ENCODE measurements around the gene PLEKHG5.
A peak's percentile ranks its signal among the peaks of the same experiment; 100 is the strongest.
"Not testable (repeated sequence)": the region's sequence is repeated elsewhere in the genome, so short reads cannot be mapped to it uniquely, and the experiment has no call there.

Gene PLEKHG5

DNA sequence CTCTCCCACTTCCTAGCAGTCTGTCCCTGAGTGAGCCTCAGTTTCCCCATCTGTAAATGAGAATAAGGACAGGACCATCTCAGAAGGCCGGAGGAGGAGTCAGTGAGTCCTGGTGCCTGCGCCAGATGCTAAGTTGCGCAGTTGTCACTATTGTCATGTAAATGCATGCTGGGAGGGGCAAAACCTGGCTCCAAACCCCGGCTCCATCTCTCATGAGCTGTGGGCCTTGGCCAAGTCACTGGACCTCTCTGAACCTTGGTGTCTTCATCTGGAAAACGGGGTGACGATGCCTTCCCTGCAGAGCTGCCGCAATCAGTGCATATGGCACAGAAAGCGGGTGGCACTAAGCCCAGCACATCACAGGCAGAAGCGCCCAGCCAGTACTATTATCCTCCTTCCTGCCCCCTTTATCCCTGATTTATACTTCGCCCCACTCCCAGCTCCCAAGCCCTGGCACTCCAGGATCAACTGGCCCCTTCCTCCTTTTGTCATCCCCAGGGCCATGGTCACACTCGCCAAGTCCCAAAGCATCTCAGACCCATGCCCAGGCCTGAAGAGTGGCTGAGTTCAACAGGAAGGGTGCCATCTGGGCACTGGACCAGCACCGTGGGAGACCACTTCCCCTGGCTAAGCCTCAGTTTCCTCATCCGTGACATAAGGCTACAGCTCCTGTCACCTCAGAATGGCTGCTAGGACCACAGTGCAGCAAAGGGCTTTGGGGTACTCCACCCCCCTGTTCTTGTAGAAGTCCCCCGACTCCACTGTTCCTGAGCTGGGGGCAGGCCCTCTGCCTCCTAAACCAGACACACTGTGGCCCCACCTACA, 4.3 kb upstream of the PLEKHG5 start:
- no peak for DNase-seq (ENCODE audit: low spot score)

DNA sequence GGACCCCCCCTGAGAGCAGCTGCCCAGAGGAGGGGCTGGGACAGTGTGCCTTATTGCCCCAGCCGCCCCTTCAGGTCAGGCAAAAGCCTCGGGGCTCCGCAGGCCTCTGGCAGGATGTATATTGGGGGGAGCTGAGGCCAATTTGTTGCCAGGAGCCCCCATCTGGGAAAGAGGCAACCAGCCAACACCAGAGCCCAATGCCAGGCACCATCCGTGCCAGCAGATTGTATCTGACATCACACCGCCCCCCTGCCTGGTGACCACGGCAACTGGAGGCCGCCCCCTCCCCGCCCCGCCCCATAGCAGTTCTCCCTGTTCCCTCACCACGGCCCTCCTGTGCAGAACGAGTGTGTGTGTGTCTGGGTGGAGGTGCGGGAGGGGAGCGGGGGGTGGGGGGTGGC, 3.6 kb upstream of the PLEKHG5 start:
- DNase-seq (ENCODE audit: low spot score): no peak

DNA sequence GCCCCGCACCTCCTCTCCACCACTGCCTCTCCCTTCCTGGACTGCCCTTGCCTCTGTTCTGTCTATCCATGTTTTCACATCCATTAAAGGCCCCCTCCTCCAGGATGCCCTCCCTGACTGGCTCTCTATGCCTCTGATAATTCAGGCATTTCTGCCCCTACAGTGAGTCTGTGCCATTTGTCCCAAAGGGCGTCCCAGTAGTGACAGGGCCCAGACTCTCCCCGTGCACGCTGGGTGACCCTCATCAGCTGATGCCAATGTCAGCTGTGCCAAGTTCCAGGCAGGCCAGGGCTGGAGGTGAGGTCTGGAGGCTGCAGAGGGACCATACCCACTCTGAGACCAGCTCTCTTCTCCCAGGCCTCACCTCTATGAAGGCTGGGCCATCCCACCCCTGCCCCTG, 3.2 kb upstream of the PLEKHG5 start:
- no peak for DNase-seq (ENCODE audit: low spot score)

DNA sequence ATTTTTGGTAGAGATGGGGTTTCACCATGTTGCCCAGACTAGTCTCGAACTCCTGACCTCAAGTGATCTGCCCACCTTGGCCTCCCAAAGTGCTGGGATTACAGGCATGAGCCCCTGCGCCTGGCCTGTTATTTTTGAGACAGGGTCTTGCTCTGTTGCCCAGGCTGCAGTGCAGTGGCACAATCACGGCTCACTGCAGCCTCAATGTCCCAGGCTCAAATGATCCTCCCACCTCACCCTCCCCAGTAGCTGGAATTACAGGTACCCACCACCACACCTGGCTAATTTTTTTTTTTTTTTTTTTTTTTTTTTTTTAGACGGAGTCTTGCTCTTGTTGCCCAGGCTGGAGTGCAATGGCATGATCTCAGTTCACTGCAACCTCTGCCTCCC, 2.4 kb upstream of the PLEKHG5 start:
- DNase-seq (ENCODE audit: low spot score): not testable (repeated sequence)

DNA sequence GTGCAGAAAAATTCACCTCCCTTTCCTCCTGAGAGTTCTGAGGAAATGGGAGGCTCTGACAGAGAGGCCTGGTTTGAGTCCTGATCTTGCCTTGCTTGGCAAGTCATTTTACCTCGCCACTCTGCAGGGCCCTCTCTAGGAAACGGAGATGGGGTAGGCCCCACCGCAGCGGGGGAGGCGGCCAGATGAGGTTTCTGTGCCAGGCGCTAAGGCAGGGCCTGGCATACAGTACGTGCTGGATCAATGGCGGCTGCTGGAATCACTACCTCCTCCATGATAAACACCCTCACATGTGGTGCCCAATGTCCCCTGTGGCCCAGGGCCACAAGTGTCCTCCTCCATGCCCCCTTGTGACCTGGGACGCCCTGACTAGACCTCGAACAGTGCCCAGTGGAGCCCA, 499 bp upstream of the PLEKHG5 start:
- no peak for DNase-seq (ENCODE audit: low spot score)

DNA sequence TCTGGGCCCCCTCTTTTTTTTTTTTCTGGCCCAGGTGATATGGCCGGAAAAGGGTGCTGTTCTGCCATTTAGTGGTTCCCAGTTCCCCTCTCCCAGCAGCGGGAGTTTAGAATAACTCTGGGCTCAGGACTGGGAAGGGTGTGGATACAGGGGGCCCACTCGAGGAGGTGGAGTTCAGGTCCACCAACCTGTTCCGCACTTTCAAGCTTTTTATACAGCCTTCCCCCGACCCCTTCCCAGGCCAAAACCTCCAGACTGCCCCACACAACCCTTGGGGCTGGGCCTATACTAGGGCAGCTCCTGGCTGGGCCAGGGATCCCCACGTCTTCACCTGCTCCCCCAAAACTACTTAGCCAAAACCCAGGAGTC, 402 bp downstream of the PLEKHG5 start:
- no peak for DNase-seq (ENCODE audit: low spot score)

DNA sequence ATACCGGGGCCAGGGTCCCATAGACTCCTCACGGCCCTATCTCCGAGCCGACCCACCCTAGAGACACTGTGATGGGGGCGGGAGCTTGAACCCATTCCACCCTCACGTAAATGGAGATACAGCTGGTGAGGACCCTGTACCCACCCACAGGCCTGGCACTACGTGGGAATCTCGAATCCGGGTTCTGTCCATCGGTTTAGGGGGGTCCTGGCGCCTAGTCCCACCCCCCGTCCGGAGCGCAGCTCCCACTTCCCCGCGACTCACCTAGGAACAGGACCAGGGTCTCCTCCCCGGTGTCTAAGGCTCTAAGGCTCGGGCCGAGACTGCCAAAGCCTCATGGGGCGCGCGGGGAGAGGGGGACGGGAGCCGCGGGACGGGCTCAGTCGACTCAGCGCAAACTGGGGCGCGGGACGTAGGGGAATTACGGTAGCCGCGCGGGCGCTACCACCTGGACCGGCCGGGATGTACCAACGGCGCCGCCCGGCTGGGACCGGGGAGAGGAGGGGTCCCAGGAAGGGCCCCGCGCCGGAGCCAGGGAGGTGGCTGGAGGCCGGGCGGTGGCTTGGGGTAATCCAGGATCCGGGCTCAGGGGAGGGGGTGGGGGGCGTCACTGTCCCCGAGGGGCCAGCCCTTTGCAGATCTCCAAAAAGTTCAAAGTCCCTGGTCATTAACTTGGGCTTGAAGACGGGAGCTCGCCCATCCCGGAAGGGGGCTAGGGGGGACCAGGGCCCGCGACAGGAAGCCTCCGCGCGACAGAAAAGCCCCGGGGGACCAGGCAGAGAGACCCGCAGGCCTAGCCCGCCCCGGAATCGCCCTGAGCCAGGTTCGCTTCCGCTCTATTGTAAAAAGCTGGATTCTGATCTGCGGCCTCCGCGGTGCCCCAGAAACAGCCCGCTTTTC, 1.0 kb downstream of the PLEKHG5 start:
- no peak for DNase-seq (ENCODE audit: low spot score)

DNA sequence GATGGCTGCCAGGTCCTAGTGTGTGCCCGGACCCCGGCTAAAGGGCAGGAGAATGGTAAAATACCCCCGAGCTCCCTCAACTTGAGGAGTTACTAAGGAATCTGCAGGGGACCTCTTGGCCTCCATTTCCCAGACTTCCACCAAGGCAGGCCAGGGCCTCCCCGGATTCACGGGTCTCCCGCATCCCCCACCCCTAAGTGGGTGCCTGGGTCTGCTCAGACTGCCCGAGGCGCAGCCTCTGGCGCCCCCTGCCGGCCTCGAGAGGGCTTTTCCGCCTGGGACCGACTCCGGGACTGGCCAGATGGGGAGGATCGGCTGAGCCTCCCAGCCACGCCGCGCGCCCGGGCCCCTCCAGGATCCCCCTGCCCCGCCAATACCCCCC, 1.7 kb downstream of the PLEKHG5 start:
- no peak for DNase-seq (ENCODE audit: low spot score)

DNA sequence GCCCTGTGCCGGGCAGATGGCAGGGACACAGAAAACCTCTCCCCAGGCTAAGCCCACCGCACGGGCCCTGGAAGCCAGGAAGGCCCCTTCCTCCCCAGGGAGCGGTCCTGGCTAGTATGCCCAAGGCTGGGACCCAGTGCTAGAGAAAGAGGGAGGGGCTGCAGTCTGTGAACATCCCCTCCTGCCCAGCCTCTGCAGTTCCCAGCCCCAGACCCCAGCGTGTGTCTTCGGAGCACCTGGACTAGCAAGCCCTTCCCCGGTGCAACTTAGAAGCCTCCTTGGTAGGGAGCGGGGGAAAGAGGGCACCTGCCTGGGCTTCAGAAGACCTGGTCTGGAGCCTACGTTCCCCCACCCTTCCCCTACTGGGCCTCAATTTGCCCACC, 2.1 kb downstream of the PLEKHG5 start:
- DNase-seq (ENCODE audit: low spot score): no peak

DNA sequence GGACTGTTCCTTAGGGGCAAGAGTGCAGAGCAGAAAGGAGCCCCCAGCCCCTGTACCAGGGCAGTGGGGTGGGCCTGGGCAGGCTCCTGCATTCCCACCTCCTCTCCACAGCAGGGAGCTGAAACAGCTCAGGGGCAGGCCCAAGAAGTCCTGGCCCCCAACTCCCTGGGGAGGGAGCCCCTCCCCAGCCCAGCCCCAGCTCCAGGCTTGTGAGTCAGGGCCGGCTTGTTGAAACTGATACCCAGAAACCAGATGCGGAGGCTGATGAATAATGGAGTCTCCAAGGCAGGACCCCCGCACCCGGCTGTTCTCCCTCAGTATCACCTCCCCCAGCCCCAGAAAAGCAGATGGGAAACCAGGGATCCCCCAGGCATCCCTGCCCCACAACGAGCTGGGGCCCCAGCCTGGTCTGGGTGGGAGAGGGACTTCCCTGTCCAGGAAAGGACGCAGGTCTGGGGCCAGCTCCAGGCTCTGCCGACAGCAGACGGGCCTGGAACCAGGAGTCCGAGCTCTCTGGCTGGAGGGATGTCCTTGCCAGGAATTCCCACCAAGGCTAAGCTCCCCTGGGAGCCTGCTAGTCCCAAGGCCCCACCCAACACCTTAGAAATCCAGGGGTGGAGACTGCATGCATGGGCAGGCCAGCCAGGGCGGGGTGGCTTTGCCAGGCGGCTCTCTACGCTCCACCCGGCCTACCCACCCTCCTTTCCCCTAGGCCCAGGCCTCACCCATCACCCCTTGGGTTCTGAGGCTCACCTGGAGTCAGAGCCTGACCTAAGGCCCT, 2.7 kb downstream of the PLEKHG5 start:
- no peak for DNase-seq (ENCODE audit: low spot score)

DNA sequence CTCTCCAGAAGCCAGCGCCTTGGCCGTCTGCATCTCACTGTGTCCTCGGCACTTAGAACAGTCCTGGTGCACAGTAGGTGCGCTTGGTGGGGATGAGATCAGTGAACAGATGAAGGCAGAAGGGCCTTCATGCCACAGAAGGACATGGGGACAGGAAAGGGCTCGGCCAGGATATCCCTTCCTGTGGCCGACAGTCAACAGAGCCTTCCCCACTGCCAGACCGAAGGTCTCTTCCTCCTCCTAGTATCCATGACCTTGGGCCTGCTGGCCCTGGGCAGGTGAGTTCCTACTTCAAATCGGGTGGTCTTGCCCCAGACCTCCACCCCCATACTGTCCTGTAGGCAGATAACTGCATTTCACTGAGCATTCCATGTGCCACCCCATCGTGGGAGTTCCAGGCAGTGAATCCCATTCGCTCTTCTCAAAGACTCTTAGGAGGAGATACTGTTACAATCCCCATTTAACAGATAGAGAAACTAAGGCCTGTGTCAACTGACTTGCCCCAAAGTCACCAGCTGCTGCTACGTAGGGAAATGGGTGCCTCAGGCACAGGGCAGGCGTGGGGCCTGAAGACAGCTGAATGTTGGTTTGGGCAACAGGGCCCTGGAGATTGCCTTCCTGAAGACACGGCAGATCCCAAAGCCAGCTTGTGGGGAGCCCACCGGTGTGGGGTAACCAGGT, 3.5 kb downstream of the PLEKHG5 start:
- no peak for DNase-seq (ENCODE audit: low spot score)

DNA sequence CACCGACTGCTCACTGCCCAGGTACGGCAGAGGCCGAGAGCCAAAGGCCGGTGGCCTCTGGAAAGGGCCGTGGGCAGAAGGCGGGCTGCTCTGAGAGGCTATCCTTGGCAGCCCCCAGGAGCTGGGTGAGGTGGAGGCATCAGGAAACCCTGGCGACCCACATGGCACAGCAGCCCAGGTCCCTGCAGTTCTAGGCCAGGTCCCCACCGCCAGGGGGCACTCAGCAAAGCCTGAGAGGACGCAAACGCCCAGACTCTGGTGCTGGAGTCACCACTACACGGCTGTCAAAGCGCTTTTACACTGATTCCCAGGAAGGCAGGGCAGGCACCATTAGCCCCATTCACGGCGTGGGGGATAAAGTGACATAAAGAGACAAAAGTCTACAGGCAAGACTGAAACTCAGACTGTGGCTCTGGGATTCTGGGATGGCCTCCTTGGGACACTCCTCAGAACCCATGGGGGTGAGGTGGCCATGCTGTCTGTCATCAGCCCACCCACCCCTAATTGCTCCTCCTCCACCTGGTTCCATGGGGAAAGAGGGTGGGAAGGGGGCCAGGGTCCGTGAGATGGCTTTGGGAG, 4.9 kb downstream of the PLEKHG5 start:
- DNase-seq (ENCODE audit: low spot score): peak; percentile 64

DNA sequence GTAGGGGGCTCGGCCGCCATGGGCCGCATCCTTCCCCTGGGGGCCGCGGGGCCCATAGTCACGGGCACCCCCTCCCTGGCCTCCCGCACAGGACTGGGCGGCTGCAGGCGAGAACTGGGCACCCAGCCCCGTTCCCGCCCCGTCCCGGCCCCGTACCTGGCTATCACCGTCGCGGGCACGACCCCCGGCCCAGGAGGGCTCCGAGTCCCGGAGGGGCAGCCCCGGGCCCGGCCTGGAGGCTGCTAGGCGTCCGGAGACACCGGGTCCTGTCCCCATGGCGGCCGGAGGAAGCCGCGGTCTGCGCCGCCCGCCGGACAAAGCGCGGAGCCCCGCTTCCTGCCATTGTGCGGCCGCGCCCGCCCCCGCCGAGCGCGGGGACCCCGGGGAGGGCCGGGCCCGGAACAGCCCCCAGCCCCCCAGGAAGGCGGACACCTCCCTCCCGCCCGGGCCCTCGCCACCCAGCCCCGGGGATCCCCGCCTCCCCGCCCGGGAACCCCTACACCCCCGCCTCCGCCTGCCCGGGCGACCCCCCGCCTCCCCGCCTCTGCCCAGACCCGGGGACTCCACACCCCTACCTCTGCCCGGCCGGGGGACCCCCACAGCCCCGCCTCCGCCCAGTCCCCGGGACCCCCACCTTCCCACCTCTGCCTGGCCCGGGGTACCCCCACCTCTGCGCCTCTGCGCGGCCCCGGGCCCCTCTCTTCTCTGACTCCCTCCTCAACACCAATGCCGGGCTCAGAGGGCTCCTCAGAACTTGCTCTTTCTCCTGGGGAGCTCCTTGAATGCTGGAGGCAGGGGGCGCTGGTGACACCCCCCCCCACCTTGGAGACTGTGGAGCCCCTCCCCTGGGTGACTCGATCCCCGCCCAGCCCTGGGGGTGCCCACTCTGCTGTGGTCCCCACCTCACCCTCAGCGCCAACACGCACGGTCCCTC, 6.0 kb downstream of the PLEKHG5 start:
- DNase-seq (ENCODE audit: low spot score): no peak

DNA sequence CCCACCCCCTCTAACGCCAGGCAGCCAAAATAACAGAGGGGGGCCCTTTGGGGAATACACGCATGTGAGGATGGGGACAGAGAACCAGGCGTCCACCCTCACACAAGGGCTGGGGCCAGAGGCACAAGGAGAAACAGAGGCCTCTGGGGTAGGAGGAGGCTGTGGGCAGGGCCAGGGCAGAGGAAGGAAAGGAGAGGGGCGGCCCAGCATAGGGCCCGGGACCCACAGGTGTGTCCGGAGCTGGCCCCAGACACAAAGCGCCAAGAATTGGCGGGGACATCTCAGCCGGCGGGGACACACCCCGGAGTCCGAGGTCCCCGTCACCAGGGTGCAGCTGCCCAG, 6.7 kb downstream of the PLEKHG5 start:
- no peak for DNase-seq (ENCODE audit: low spot score)

DNA sequence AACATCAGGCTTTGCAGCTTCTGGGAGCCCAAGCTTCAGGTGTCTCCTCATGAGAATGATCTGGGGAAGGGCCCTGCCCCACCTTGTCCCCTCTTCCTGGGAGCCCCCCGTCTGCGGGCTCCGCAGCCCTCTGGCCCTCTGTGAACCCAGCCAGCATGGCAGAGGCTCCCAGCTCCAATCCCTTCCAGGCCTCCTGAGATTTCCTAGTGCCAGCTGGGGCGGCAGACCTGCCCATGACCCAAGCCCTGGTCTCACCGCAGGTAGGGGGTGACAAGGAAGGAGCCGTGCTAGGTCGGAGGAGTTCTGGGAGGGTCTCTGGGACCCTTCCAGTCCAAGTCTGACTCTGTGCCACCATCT, 7.7 kb downstream of the PLEKHG5 start:
- no peak for DNase-seq (ENCODE audit: low spot score)

DNA sequence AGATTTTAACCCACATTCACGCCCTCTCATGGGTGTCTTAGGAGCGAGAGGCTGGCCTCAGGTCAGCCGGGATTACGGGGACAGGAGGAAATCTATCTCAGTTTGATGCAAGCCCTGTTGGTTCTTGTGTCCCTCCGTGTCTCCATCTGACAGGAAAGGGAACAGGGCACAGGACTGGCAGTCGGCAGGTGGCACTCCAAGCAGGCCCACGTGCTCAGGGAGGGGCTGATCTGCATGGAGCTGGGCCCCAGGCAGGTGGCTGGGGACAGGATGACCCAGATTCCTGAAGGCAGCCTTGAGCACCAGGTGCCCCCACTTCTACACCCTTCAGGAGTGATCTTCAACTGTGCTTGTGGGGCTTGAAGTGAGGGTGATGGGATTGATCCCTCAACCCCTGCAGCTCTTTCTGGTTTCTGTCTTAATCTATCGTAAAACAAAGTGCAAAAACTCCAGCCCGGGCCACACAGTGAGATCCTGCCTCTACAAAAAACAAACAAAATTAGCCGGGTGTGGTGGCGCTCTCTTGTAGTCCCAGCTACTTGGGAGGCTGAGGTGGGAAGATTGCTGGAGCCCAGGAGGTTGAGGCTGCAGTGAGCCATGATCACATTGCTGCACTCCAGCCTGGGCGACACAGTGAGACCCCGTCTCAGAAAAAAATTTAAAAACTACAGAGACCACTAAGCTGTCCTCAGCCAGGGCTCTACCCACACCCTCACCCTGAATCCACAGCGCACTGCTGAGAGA, 8.3 kb downstream of the PLEKHG5 start:
- no peak for DNase-seq (ENCODE audit: low spot score)

DNA sequence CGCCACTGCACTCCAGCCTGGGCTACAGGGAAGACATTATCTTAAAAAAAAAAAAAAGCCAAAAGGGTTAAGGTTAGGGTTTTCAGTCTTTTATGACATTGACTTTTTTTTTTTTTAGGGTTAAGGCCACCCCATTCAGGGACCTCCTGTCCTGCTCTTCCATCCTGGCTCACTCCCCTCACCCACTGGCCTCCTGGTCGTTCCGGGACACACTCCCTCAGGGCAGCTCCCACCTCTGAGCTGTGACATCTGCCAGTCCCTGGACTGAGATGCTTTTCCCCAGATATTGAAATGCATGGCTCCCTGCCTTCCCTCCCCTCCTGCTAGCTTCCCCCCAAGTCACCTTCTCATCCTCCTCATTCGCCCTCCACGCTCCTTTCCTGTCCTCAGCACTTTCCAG, 9.6 kb downstream of the PLEKHG5 start:
- no peak for DNase-seq (ENCODE audit: low spot score)

DNA sequence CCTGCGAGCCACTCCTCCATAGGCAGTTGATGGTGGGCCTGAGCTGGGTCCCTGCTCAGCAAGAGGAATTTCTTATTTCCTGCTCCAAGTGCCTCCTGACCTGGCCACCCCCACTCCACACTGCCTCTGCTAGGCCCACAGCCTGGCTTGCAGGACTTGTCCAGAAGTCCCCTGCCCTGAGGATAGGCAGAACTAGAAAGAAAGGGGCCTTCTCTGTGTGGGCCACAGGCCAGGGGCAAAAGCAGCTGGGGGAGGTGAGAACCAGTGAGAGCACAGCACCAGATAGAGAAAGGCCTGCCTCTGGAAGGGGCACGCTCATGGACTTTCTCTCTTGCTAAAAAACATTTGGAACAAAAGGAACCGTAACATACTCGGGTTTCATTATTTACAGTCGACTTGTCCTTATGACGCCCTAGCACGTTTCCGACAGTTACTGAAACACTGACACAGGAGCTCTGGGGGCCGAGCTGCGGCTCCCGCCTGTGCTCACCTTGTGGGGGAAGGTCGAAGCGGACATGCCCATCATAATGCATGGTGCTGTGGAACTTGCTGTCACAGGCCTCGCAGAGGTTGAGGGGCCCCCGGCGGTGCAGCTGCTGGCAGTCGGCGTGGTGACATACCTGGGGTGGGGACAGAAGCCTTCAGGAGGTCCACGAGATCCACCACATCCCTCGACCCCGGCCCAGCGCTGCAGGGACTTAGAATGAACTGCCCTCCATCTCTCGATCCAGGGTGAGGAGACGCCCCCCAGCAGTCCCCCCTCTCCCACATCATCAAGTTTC, 14.2 kb downstream of the PLEKHG5 start:
- no peak for DNase-seq (ENCODE audit: low spot score)

DNA sequence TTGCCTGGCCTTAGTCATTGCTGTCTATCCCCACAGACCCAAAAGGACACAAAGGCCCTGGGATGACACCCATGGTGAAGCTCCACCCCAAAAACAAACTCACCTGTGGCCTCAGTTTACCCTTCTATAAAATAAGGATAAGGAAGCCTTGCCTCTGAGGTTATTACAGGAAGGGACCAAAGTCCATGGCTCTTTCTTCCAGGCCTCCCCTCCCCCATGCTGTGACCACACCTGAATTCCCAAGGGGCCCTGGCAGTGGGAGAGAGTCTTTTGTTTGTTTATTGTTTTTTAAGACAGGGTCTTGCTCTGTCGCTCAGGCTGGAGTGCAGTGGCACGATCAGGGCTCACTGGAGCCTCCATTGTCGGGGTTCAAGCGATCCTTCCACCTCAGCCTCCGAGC, 15.0 kb downstream of the PLEKHG5 start:
- DNase-seq (ENCODE audit: low spot score): no peak

Data from pons (tissue), 1 donor.